Activated naive CD8-positive, alpha-beta T cell treated with anti-CD3 and anti-CD28 coated beads, Interleukin-2, amount 10 ng/mL, durations not matched to agents 7 days and 5 days (primary cell): ENCODE results near the gene LPCAT2. TPM values are rescaled to one million over a fixed set of nuclear protein-coding genes. Genes with fewer than 3 reads are reported as not detected.

Experiments
- ATAC-seq: fragments of 150-1000 bp; cut with Tn5 transposase; one replicate; pipeline ENCODE4 v1.10.0; 2021; ENCODE audit warnings: low read depth, moderate library complexity
- POLR2A ChIA-PET: fragments of 350-600 bp; sonication (Branson Sonifier 250); formaldehyde crosslinking; loops from one replicate; lab custom pipeline; 2021; ENCODE audit warnings: antibody characterized with exemption; lab: Charles Lee
- DNase-seq: peaks from one replicate; pipeline ENCODE4 v3.0.0; 2021
- H3K27ac Mint-ChIP-seq: one replicate; pipeline ENCODE4 v1.8.0; 2022; ENCODE audit warnings: mild to moderate bottlenecking, mixed read lengths
- H3K27me3 Mint-ChIP-seq: one replicate; pipeline ENCODE4 v1.8.0; 2022; ENCODE audit warnings: mild to moderate bottlenecking, moderate library complexity, mixed read lengths
- H3K36me3 Mint-ChIP-seq: one replicate; pipeline ENCODE4 v1.8.0; 2021; ENCODE audit warnings: mild to moderate bottlenecking, mixed read lengths
- H3K4me1 Mint-ChIP-seq: one replicate; pipeline ENCODE4 v1.8.0; 2021; ENCODE audit warnings: mixed read lengths
- H3K4me3 Mint-ChIP-seq: one replicate; pipeline ENCODE4 v1.8.0; 2022; ENCODE audit warnings: mild to moderate bottlenecking, moderate library complexity, mixed read lengths
- H3K9me3 Mint-ChIP-seq: one replicate; pipeline ENCODE4 v1.8.0; 2021; ENCODE audit warnings: mixed read lengths
- total RNA-seq, 2 experiments: library from RNA; stranded (reverse); gene quantifications; one replicate each; pipeline ENCODE4 v1.2.3, GENCODE V29; 2021

Gene LPCAT2
- total RNA-seq, 2 experiments from 2014 or later, result 0.30 to 1.4 TPM

DNA sequence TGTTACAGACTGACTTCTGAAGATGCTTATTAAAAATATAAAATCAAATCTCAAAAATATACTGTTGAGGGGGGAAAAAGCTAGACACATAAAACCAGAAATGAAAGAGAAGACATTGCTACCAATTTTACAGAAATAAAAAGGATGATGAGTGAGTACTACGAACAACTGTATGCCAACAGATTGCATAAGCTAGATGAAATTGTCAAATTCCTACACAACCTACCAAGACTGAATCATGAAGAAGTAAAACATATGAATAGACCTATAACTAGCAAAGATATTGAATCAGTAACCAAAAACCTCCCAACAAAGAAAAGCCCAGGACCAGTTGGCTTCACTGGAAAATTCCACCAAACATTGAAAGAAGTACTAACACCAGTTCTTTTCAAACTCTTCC lies 54.1 kb downstream of the LPCAT2 start:
- Mint-ChIP-seq H3K4me1 (no peaks in the 10 kb centered on the region), H3K9me3 (no peaks in the 10 kb centered on the region), H3K36me3 (no peaks in the 10 kb centered on the region), H3K27me3 (peaks cover 8% of the 10 kb centered on the region), H3K4me3 (no peak overlapping the region), H3K27ac (no peak overlapping the region)
- ATAC-seq, result no peak
- POLR2A ChIA-PET, result no interaction called here
- DNase-seq, result no peak

DNA sequence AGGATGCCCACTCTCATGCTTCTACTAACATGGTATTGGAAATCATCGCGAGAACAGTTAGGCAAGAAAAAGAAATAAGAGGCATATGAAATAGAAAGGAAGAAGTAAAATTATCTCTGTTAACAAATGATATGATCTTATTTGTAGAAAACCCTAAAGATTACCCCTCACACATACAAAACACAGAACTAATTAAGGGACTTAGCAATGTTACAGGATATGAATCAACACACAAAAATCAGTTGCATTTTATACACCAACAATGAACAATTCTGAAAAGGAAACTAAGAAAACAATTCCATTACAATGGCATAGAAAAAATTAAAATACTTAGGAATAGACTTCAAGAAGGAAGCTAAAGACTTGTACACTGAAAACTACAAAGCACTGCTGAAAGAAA lies 54.9 kb downstream of the LPCAT2 start:
- H3K36me3 Mint-ChIP-seq, result no peaks in the 10 kb centered on the region
- no peak overlapping the region for H3K4me3 Mint-ChIP-seq
- no peaks in the 10 kb centered on the region for H3K4me1 Mint-ChIP-seq
- no peaks in the 10 kb centered on the region for H3K9me3 Mint-ChIP-seq
- ATAC-seq (no peak), DNase-seq (no peak)
- H3K27me3 Mint-ChIP-seq, result peaks cover 8% of the 10 kb centered on the region
- POLR2A ChIA-PET, result no interaction called here
- H3K27ac Mint-ChIP-seq, result no peak overlapping the region

DNA sequence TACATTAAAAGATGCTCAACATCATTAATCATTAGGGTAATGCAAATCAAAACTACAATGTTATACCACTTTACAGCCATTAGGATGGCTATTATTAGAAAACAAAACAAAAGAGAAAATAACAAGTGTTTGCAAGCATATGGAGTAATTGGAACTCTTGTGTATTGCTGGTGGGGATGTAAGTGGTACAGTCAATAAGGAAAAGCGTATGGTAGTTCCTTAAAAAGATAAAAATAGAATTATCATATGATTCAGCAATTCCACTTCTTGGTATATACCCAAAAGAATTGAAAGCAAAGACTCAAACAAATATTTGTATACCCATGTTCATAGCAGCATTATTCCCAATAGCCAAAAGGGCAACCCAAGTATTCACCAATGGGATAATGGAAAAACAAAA lies 56.2 kb downstream of the LPCAT2 start:
- Mint-ChIP-seq H3K36me3 (no peaks in the 10 kb centered on the region), H3K27ac (no peak overlapping the region), H3K9me3 (no peaks in the 10 kb centered on the region), H3K4me1 (no peaks in the 10 kb centered on the region), H3K27me3 (peaks cover 8% of the 10 kb centered on the region), H3K4me3 (no peak overlapping the region)
- POLR2A ChIA-PET, result no interaction called here
- ATAC-seq (no peak), DNase-seq (no peak)

DNA sequence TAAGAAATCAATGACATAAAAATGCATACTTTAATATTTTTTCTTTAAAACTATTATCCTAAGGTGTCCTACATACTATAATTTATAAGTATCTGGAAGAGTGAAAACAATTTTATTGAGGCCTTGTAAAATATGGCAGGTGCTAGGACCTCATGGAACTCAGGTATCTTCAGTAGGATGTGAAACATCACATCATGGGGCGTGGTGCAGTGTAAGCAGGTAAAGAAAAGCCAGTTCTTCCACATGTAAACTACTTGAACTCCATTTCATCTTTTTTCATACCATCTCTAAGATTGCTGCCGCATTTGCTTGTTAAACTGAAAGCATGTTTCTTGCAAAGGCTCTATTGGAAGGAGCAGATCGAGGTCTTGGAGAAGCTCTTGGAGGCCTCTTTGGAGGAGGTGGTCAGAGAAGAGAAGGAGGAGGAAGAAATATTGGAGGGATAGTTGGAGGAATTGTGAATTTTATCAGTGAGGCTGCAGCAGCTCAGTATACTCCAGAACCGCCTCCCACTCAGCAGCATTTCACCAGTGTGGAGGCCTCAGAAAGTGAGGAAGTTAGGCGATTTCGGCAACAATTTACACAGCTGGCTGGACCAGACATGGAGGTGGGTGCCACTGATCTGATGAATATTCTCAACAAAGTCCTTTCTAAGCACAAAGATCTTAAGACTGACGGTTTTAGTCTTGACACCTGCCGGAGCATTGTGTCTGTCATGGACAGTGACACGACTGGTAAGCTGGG lies 57.7 kb downstream of the LPCAT2 start, which contains the start of gene CAPNS2:
TSS of gene CAPNS2 (plus strand) at position 253 of the 744 bp plus-strand sequence. CDS start at position 326, 73 bp downstream.
- H3K9me3 Mint-ChIP-seq, result no peaks in the 10 kb centered on the region
- no peak for ATAC-seq
- no peak for DNase-seq
- peaks cover 8% of the 10 kb centered on the region for H3K27me3 Mint-ChIP-seq
- no peak within 1 kb of the TSS for H3K27ac Mint-ChIP-seq
- H3K4me3 Mint-ChIP-seq, result no peak within 1 kb of the TSS
- H3K4me1 Mint-ChIP-seq, result no peaks in the 10 kb centered on the region
- H3K36me3 Mint-ChIP-seq, result no peaks in the 10 kb centered on the region
- POLR2A ChIA-PET, result no interaction called here

DNA sequence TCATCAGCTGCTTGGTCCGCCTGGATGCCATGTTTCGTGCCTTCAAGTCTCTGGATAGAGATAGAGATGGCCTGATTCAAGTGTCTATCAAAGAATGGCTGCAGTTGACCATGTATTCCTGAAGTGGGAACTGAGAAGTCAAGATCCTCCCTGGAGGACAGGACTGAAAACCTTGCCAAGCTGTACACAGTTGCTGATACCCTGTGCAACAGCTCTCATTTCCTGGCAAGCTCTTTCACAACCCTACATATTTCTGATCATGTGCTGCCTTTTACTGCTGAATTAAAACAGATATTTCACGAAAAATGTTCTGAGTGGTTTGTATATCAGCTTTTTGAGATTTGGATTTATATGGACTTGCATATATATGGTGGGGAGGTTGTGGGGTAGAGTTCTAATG lies 58.5 kb downstream of the LPCAT2 start:
- H3K27me3 Mint-ChIP-seq, result peaks cover 8% of the 10 kb centered on the region
- DNase-seq (no peak), ATAC-seq (no peak)
- H3K36me3 Mint-ChIP-seq, result no peaks in the 10 kb centered on the region
- H3K4me1 Mint-ChIP-seq, result no peaks in the 10 kb centered on the region
- no peak overlapping the region for H3K27ac Mint-ChIP-seq
- POLR2A ChIA-PET, result no interaction called here
- H3K9me3 Mint-ChIP-seq, result no peaks in the 10 kb centered on the region
- no peak overlapping the region for H3K4me3 Mint-ChIP-seq

DNA sequence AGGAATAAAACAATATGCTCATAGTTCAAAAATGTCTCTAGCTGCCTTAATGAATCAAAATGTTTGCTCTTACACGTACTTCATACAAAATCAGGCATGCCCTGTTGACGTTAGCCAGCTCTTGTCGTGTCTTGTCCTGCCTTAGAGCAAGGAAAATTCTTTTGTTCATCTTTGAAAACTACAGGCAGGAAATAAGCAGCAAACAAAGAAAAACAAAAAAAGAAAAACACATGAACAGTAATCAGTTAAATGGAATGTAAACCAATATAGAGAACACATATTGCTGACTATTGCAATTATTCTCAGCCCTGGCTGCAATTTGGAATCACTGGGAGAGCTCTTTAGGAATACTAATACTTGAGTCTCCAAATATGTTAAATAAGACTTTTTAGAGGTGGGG lies 59.3 kb downstream of the LPCAT2 start:
- Mint-ChIP-seq H3K36me3 (no peaks in the 10 kb centered on the region), H3K4me3 (no peak overlapping the region), H3K27ac (no peak overlapping the region), H3K27me3 (peaks cover 9% of the 10 kb centered on the region), H3K9me3 (no peaks in the 10 kb centered on the region), H3K4me1 (no peaks in the 10 kb centered on the region)
- no peak for DNase-seq
- no peak for ATAC-seq
- POLR2A ChIA-PET, result no interaction called here

DNA sequence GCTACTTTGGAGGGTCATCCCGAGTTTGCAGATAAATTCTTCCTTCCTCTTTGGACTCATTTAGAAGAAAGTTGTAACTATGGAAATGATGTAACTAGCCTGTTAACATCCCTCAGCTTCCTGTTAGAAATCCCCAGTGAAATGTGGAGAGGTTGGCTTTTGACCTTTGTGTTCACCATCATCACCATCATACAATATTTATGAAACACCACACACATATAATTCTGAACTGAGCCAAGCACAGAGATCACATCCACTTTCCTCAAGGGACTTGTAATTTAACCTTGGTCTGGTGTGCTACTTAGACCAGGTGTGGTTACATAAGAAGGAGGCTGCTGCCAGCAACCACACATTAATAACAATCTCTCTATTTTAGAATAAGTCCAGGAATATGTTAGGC lies 60.2 kb downstream of the LPCAT2 start:
- no peaks in the 10 kb centered on the region for H3K36me3 Mint-ChIP-seq
- POLR2A ChIA-PET, result no interaction called here
- peaks cover 7% of the 10 kb centered on the region for H3K27me3 Mint-ChIP-seq
- no peaks in the 10 kb centered on the region for H3K4me1 Mint-ChIP-seq
- H3K4me3 Mint-ChIP-seq, result no peak overlapping the region
- DNase-seq (no peak), ATAC-seq (no peak)
- H3K9me3 Mint-ChIP-seq, result no peaks in the 10 kb centered on the region
- no peak overlapping the region for H3K27ac Mint-ChIP-seq

DNA sequence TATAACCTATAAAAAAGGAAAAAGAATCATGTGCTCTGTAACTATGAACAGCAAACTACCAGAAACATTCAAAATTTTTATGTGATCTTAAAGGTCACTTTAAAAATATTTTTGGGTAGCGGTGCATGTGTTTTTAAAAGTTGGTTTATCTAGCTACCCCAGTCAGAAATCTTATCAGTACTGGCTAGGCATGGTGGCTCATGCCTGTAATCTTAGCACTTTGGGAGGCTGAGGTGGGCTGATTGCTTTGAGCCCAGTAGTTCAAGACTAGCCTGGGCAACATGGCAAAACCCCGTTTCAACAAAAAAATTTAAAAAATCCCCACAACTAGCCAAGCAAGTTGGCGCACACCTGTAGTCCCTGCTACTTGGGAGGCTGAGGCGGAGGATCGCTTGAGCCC lies 61.3 kb downstream of the LPCAT2 start:
- Mint-ChIP-seq H3K4me1 (no peaks in the 10 kb centered on the region), H3K36me3 (no peaks in the 10 kb centered on the region), H3K9me3 (no peaks in the 10 kb centered on the region), H3K27ac (no peak overlapping the region), H3K4me3 (no peak overlapping the region), H3K27me3 (peaks cover 7% of the 10 kb centered on the region)
- ATAC-seq (no peak), DNase-seq (no peak)
- POLR2A ChIA-PET, result no interaction called here

DNA sequence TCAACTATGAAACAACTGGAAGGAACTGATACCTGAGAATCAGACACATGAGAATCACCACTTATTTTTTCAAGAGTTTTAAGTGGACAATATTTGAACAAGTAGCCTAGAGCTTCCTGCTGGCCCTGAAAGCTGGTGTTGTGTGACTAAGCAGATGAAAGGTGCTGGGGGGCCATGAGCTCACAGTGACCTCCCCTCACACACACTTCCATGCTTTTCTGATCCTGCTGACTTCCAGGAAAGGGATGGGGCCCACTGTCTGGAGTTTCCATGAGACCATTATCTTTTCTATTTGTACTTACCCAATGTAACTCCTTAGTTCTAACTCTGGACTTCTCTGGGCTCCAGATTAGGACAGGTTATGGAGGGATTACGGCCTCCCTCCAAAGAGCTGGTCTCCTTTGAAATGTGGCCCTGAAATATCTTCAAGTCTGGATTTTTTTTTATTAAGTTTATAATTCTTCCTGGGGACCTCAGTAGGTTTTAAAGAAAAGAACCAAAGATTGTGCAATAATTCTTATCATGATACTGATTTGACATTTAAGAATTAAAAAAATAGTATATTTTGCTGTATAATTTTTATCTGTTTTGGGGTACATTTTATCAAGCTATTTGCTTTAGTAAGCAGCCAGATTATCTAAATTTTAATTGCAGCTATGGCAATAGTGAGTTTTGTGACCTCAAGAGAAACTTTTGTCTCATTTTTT lies 62.5 kb downstream of the LPCAT2 start:
- Mint-ChIP-seq H3K4me1 (no peaks in the 10 kb centered on the region), H3K27me3 (peaks cover 4% of the 10 kb centered on the region), H3K4me3 (no peak overlapping the region), H3K36me3 (no peaks in the 10 kb centered on the region), H3K9me3 (no peaks in the 10 kb centered on the region), H3K27ac (no peak overlapping the region)
- POLR2A ChIA-PET, result no interaction called here
- no peak for ATAC-seq
- DNase-seq, result no peak

DNA sequence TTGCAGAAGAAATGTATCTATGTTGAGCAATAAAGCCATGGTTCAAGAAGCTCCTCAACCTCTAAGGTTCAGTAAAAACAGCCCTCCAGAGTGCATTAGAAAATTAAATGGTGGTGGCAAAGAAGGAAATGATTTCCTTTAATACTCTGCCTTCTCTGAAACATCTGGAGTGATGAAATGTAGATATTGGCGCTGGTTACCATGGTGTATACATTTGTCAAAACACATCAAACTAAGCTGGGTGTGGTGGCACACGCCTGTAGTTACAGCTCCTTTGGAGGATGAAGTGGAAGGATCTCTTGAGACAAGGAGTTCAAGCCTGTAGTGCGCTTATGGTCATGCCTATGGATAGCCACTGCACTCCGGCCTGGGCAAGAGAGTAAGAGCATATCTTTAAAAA lies 63.6 kb downstream of the LPCAT2 start:
- Mint-ChIP-seq H3K36me3 (no peaks in the 10 kb centered on the region), H3K27ac (no peak overlapping the region), H3K4me1 (no peaks in the 10 kb centered on the region), H3K27me3 (peaks cover 4% of the 10 kb centered on the region), H3K9me3 (no peaks in the 10 kb centered on the region), H3K4me3 (no peak overlapping the region)
- POLR2A ChIA-PET, result no interaction called here
- ATAC-seq (no peak), DNase-seq (no peak)

DNA sequence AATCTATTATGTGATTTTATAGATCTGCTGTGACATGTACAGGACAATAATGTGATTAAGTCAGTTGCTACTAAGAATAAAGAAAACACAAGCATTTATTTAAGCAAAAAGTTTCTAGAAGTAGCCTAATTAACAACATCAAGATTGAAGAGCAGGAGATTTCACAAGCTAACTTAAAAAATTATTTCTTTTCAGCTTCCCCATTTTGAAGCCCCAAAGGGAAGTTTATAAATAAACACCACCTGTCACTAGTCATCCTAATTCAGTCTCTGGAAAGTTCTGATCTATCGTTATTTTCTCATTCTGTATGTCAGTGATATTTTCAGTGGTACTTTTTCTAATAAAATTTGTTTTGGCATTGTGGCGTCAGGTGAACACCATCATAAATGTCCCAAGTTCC lies 65.9 kb downstream of the LPCAT2 start:
- DNase-seq (no peak), ATAC-seq (no peak)
- Mint-ChIP-seq H3K36me3 (no peaks in the 10 kb centered on the region), H3K27me3 (peaks cover 7% of the 10 kb centered on the region), H3K27ac (no peak overlapping the region), H3K9me3 (no peaks in the 10 kb centered on the region), H3K4me1 (no peaks in the 10 kb centered on the region), H3K4me3 (no peak overlapping the region)
- POLR2A ChIA-PET, result no interaction called here

DNA sequence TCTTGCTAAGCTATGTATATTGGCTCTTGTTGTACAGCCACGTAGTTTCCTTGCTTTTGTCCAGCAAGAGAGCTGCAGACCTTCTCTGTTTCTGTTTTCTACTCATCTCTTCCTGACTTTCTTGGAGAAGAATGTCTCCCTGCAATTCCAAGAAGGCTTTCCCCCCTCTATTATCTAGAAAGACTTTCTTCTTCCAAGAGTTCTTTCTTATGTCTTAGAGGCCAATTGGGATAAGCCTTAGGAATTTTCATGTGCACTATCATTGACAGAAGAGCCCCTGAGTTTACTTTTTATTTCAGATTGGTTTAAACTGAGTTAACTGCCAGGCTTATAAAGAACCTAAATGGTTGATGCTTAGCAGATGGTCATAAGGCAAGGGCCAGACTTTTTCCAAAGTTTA lies 66.6 kb downstream of the LPCAT2 start:
- Mint-ChIP-seq H3K4me3 (no peak overlapping the region), H3K9me3 (no peaks in the 10 kb centered on the region), H3K27ac (no peak overlapping the region), H3K4me1 (no peaks in the 10 kb centered on the region), H3K27me3 (peaks cover 7% of the 10 kb centered on the region), H3K36me3 (no peaks in the 10 kb centered on the region)
- ATAC-seq (no peak), DNase-seq (no peak)
- POLR2A ChIA-PET, result no interaction called here

DNA sequence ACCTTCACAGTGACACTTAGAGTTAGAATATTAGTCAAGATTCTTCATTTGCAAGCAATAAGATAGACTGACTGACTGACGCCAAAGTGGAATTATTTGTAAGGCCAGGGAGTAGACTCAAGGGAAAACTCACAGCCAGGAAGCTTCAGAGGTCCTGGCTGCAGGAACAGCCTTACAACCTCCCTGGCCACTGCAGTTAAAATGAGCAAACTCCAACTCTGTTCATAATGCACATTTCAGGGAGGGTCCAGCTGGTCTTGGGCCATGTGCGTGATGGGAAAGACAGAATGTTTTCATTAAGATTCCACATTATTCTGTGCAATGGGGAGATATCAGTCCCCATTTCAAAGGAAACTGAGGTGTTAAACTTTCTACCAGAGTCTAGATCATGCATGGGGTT lies 67.5 kb downstream of the LPCAT2 start:
- ATAC-seq (no peak), DNase-seq (no peak)
- POLR2A ChIA-PET, result no interaction called here
- Mint-ChIP-seq H3K9me3 (no peaks in the 10 kb centered on the region), H3K4me1 (no peaks in the 10 kb centered on the region), H3K27me3 (peaks cover 7% of the 10 kb centered on the region), H3K4me3 (no peak overlapping the region), H3K27ac (no peak overlapping the region), H3K36me3 (no peaks in the 10 kb centered on the region)

DNA sequence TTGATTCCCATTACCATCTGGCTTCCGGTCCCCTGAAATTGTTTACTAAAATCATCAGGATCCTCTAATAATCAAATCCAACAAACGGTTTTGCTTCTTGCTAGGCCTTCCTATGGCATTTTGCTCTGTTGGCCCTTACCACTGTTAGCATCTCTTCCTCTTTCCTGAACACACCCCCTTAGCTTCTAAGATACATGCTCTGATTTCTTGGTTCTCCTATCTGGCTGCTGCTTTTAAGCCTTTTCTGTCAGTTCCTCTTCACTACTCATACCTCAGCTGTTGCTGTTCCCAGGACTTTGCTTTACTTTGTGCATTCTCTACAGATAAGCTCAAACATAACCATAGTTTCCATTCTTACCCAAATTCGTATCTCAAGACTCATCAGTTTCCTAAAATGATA lies 69.0 kb downstream of the LPCAT2 start:
- no peak overlapping the region for H3K27ac Mint-ChIP-seq
- H3K27me3 Mint-ChIP-seq, result peaks cover 5% of the 10 kb centered on the region
- no peak overlapping the region for H3K4me3 Mint-ChIP-seq
- no peaks in the 10 kb centered on the region for H3K4me1 Mint-ChIP-seq
- H3K36me3 Mint-ChIP-seq, result no peaks in the 10 kb centered on the region
- DNase-seq, result no peak
- H3K9me3 Mint-ChIP-seq, result no peaks in the 10 kb centered on the region
- POLR2A ChIA-PET, result no interaction called here
- no peak for ATAC-seq
